ENCODE data around the gene PITPNB.

PITPNB gene

GRCh38 chr22:27919942-27920755, 1.1 kb upstream of the PITPNB start:
- DNase-seq (ENCODE audit: low read depth in 2 of 2) = no peak

GRCh38 chr22:27918341-27919221, 475 bp downstream of the PITPNB start:
- peak; percentile 41 to 52 for DNase-seq (ENCODE audit: low read depth in 2 of 2)

- DNase-seq (ENCODE audit: low read depth in 2 of 2) = no peak
Measured at GRCh38 chr22:27915986-27916385, 3.1 kb downstream of the PITPNB start.

- DNase-seq (ENCODE audit: low read depth in 2 of 2) = no peak
Measured at GRCh38 chr22:27913162-27913741, 5.8 kb downstream of the PITPNB start.

DNA sequence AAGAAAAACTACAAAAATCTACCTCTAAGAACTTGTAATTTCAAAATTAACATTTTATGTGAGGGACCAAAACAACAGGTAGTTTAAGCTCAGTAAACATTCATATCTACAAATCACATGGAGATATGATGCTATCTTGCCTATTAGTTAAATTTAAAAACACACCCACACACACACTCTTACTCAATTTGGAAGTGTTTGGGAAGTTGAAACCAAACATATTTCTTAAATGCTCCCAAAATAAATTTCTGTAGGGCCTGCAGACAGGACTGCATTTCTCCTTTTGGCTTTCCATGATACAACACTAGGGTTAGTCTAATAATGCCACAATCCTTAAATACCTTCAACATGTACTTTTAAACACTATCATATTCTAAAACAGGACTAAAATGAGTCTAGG, 7.0 kb downstream of the PITPNB start:
- DNase-seq (ENCODE audit: low read depth in 2 of 2) = no peak

GRCh38 chr22:27911330-27911729, 7.7 kb downstream of the PITPNB start:
- no peak for DNase-seq (ENCODE audit: low read depth in 2 of 2)

- no peak for DNase-seq (ENCODE audit: low read depth in 2 of 2)
Measured at GRCh38 chr22:27906241-27906640, 12.8 kb downstream of the PITPNB start.

- DNase-seq (ENCODE audit: low read depth in 2 of 2) = no peak
Measured at GRCh38 chr22:27905653-27906052, 13.4 kb downstream of the PITPNB start.

DNA sequence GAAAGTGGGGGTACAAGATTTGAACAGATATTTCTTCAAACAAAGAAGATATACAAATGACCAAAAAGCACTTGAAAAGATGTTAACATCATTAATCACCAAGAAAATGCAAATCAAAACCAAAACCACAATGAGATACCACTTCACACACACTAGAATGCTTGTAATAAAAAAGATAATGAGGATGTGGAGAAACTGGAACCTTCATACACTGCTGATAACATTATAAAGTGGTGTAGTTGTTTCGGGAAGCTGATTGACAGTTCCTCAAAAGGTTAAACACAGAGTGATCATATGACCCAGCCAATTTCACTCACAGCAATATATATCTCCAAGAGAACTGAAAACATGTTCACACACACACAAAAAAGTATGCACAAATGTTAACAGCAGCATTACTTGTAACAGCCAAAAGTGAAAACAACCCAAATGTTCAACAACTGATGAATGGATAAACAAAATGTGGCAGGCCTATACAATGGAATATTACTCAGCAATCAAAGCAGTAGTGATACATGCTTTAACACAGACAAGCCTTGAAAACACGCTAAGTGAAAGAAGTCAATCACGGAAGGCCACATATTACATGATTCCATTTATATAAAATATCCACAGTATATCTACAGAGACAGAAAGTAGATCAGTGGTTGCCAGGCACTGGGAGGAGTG, 15.1 kb downstream of the PITPNB start:
- DNase-seq (ENCODE audit: low read depth in 2 of 2) = no peak

- DNase-seq (ENCODE audit: low read depth in 2 of 2) = no peak
Measured at GRCh38 chr22:27900153-27900552, 18.9 kb downstream of the PITPNB start.

DNA sequence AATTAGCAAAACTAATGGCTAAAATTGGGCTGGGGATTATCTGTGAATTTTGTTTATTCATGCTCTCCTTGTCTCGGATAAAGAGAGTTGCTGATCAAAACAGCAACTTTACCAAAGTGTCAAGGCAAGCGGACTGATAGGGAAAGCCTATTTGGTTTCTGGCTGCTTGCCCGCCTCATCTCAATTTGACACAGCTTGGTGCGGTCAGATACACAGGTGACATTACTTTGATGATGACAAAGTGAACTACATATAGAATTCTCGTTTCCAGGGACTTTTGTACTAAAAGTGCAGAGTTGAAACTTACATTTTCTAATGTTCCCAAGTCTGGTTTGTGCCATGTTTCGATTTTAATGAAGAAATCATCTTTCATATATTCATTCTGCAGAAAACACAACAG, 22.8 kb downstream of the PITPNB start:
- no peak for DNase-seq (ENCODE audit: low read depth in 2 of 2)

DNA sequence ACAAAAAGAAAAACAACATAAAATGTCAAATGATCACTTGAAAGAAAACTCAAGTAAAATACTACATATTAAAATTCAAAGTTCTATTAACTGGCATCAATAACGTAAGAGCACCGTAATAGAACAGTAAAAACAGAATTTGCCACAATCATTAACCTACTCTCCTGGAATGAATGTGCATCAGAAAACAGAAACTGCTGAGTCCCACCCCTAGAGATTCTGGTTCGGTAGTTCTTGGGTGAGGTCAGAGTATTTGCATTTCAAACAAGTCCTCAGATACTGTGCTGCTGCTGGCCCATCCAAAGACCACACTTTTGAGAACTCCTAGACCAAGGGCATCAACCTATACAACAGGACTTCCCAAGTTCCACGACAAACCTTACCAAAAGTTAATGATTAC, 23.5 kb downstream of the PITPNB start:
- no peak for DNase-seq (ENCODE audit: low read depth in 2 of 2)

DNA sequence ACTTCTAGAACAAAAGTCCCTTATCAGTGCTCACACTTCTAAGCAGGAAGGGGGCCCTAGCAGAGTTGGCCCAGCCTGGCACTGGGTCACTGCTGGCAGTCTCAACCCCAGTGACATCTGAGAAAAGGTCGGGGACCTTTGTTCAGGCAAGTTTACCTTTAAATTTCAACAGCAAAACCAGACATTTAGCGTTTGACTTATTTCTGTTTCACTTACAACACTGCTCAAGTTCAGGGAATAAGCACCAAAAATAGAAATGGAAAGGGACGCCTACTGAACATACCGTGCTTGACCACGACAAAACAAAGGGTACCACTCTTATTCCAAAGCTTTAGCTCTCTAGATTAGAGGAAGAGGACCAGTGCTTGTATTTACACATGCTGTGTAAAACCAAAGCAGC, 26.2 kb downstream of the PITPNB start:
- DNase-seq (ENCODE audit: low read depth in 2 of 2) = no peak

GRCh38 chr22:27892064-27892463, 27.0 kb downstream of the PITPNB start:
- no peak for DNase-seq (ENCODE audit: low read depth in 2 of 2)

- DNase-seq (ENCODE audit: low read depth in 2 of 2) = no peak
Measured at GRCh38 chr22:27888310-27888709, 30.7 kb downstream of the PITPNB start.

GRCh38 chr22:27886843-27887151, 32.3 kb downstream of the PITPNB start:
- DNase-seq (ENCODE audit: low read depth in 2 of 2) = no peak

- peak in 1 of 2 donors; percentile 25 for DNase-seq (ENCODE audit: low read depth in 2 of 2)
Measured at GRCh38 chr22:27885977-27886842, 32.8 kb downstream of the PITPNB start.

- no peak for DNase-seq (ENCODE audit: low read depth in 2 of 2)
Measured at GRCh38 chr22:27883656-27884350, 35.3 kb downstream of the PITPNB start.

DNA sequence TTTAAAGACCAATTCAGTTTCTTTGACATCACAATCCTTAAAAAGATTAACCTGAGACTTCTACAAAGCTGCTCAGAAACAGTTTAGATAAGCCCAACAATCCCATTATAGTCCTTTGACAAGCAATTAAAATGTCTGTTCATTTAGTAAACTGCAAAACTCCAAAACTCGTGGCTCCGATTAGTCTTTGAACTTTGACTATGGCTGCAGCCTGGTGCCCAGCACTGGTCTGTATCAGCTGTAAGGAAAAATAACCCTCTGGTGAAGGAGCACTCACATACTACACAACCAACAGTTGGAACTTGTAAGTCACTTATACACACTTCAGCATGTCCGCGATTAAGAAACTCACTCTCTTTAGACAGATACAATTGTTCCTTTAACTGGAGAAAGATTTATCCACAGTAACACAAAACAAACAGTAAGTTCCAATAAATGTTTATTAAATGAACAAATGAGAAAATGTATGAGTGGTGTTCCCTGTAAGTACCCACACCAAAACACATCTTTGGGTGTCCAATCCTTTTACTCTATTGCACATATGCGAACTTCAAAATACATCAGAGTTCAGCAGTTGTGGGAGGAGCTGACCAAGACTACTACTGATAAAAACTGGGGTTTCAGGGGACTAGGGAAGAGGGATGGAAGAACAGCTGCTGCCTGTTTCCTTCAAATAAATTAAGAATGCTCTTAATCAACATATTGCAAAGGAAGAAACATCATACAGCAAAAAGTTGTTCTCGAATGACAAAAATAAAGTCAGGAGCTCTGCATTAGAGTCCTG, 36.4 kb downstream of the PITPNB start:
- no peak for DNase-seq (ENCODE audit: low read depth in 2 of 2)

DNA sequence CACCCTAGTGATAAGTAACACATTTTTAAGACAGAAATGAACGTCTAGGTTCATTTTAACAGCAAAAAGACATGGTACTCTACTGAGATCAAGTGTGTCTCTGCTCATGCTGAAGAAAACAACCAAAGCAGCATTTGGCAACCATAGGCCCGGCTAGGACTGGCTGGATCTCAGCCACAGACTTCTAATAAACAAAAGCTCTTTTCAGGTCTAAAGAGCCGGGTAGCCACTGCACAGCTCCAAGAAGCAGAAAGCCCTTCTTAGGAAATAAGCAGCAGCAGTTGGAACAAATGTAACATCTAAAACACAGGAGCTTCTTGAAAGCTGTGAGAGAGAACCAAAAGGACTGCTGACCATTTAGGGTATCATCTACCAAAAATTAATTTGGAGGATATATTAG, 37.6 kb downstream of the PITPNB start:
- DNase-seq (ENCODE audit: low read depth in 2 of 2) = no peak
